HCT116 (cell line): ENCODE results near the gene POGLUT3. TPM values are rescaled to one million over a fixed set of nuclear protein-coding genes. Genes with fewer than 3 reads are reported as not detected.

Source experiments
- ATAC-seq: fragments of 200-7000 bp; cut with Tn5 transposase; 2 replicates; pipeline ENCODE4 v1.9.1; 2020; ENCODE audit warnings: mild to moderate bottlenecking, moderate library complexity
- BruUV-seq: library from RNA; stranded (reverse); fragments of 400-500 nt; replicated peaks from 2 replicates; lab custom pipeline; 2021; lab: Mats Ljungman, UMichigan
- CTCF ChIA-PET: fragments of 300-600 bp; sonication (Branson Sonifier 250); formaldehyde crosslinking; loops from one replicate; lab custom pipeline; 2021; ENCODE audit warnings: antibody characterized with exemption; lab: Charles Lee
- POLR2A ChIA-PET: fragments of 300-600, 350-600 bp; sonication (Branson Sonifier 250); formaldehyde crosslinking; loops from one replicate; lab custom pipeline; 2021; ENCODE audit warnings: antibody characterized with exemption; lab: Charles Lee
- RAD21 ChIA-PET, 2 experiments: fragments of 300-600 bp; sonication (Branson Sonifier 250); formaldehyde crosslinking; loops; one replicate each; lab custom pipeline; 2023; ENCODE audit warnings: low total read pairs in 2 of 2; ENCODE audit not compliant: uncharacterized antibody in 2 of 2, unreplicated experiment in 2 of 2, low non-redundant PET in 1 of 2; lab: Charles Lee
- DNase-seq: peaks from one replicate; pipeline ENCODE4 v3.0.0-alpha.2; 2010; ENCODE audit warnings: low read depth, low spot score
- H2AFZ ChIP-seq: fragments of 200-600 bp; shearing (Covaris generic), sonication (generic); 2 replicates; pipeline ENCODE4 v1.6.1; 2017; ENCODE audit warnings: low read depth, mixed run types, mixed read lengths, antibody characterized with exemption, low read length; ENCODE audit not compliant: poor library complexity, severe bottlenecking
- H3K27ac ChIP-seq: 2 replicates; pipeline ENCODE4 v1.5.1; 2012; ENCODE audit warnings: low read depth, low read length
- H3K27me3 ChIP-seq: fragments of 200-600 bp; sonication (generic); 2 replicates; pipeline ENCODE4 v1.6.1; 2016; ENCODE audit warnings: mixed run types, low read length, mixed read lengths; ENCODE audit not compliant: insufficient read depth
- H3K36me3 ChIP-seq, 2 experiments: fragments of 200-500 bp in 1 of 2; fragments of 200-600 bp in 1 of 2; sonication (Bioruptor generic) in 1 of 2; sonication (generic) in 1 of 2; 2 replicates each; pipeline versions ENCODE4 v1.5.1 to v1.6.1; 2014 to 2016; ENCODE audit warnings: low read length in 2 of 2, inconsistent platforms in 1 of 2, mixed read lengths in 1 of 2, mixed run types in 1 of 2; ENCODE audit not compliant: insufficient read depth in 2 of 2, control insufficient read depth in 1 of 2
- H3K4me1 ChIP-seq, 2 experiments: fragments of 200-600 bp in 1 of 2; sonication (generic) in 1 of 2; 2 replicates each; pipeline versions ENCODE4 v1.5.1 to v1.6.1; 2012 to 2017; ENCODE audit warnings: low read length in 2 of 2, inconsistent platforms in 1 of 2, mild to moderate bottlenecking in 1 of 2, mixed read lengths in 1 of 2, mixed run types in 1 of 2, moderate library complexity in 1 of 2; ENCODE audit not compliant: insufficient read depth in 2 of 2, control insufficient read depth in 1 of 2
- H3K4me2 ChIP-seq: fragments of 200-600 bp; sonication (generic); 2 replicates; pipeline ENCODE4 v1.6.1; 2017; ENCODE audit warnings: mixed run types, low read length, mixed read lengths
- H3K4me3 ChIP-seq, 2 experiments: fragments of 200-600 bp in 1 of 2; sonication (generic) in 1 of 2; replicated peaks in 1 of 2; 2 replicates each; pipeline ENCODE4 v1.5.1; 2011 to 2016; ENCODE audit warnings: low read length in 2 of 2, control low read depth in 1 of 2, low read depth in 1 of 2, mild to moderate bottlenecking in 1 of 2, mixed read lengths in 1 of 2, mixed run types in 1 of 2
- H3K79me2 ChIP-seq: fragments of 200-600 bp; sonication (generic); 2 replicates; pipeline ENCODE4 v1.6.1; 2017; ENCODE audit warnings: mild to moderate bottlenecking, mixed run types, low read length, moderate library complexity, mixed read lengths; ENCODE audit not compliant: insufficient read depth
- H3K9ac ChIP-seq: fragments of 200-600 bp; sonication (generic); 2 replicates; pipeline ENCODE4 v1.6.1; 2016; ENCODE audit warnings: low read length, mixed read lengths
- H3K9me2 ChIP-seq: fragments of 200-600 bp; sonication (generic), shearing (Covaris generic); 2 replicates; pipeline ENCODE4 v1.6.1; 2017; ENCODE audit warnings: mixed run types, mild to moderate bottlenecking, moderate library complexity; ENCODE audit not compliant: insufficient read depth
- H3K9me3 ChIP-seq, 2 experiments: fragments of 200-500 bp in 1 of 2; fragments of 200-600 bp in 1 of 2; sonication (Bioruptor generic) in 1 of 2; sonication (generic) in 1 of 2; 2 replicates each; pipeline ENCODE4 v1.6.1; 2014 to 2017; ENCODE audit warnings: low read length in 2 of 2, mixed read lengths in 2 of 2, inconsistent platforms in 1 of 2, low read depth in 1 of 2, mild to moderate bottlenecking in 1 of 2, mixed run types in 1 of 2, moderate library complexity in 1 of 2; ENCODE audit not compliant: control insufficient read depth in 1 of 2, insufficient read depth in 1 of 2
- H4K20me1 ChIP-seq: fragments of 200-600 bp; sonication (generic), shearing (Covaris generic); 2 replicates; pipeline ENCODE4 v1.6.1; 2017; ENCODE audit warnings: mixed run types, mild to moderate bottlenecking, moderate library complexity; ENCODE audit not compliant: insufficient read depth
- ATF3 ChIP-seq: IDR thresholded peaks from 2 replicates; pipeline ENCODE4 v1.6.1; 2012
- EGR1 ChIP-seq: IDR thresholded peaks from 2 replicates; pipeline ENCODE4 v1.6.1; 2012; ENCODE audit warnings: low read depth
- ELF1 ChIP-seq: IDR thresholded peaks from 2 replicates; pipeline ENCODE4 v1.6.1; 2012; ENCODE audit warnings: low read depth, borderline replicate concordance
- EZH2 ChIP-seq: fragments of 200-600 bp; sonication (generic); IDR thresholded peaks from 2 replicates; pipeline ENCODE4 v1.6.1; 2017; ENCODE audit warnings: antibody characterized with exemption, mixed run types
- EZH2phosphoT487 ChIP-seq: fragments of 200-600 bp; IDR thresholded peaks from 2 replicates; pipeline ENCODE4 v1.6.1; 2018; ENCODE audit warnings: antibody characterized with exemption, borderline replicate concordance
- FOSL1 ChIP-seq: IDR thresholded peaks from 2 replicates; pipeline ENCODE4 v1.6.1; 2012; ENCODE audit warnings: low read depth
- JUND ChIP-seq: IDR thresholded peaks from 2 replicates; pipeline ENCODE4 v1.6.1; 2012
- POLR2A ChIP-seq: IDR thresholded peaks from 2 replicates; pipeline ENCODE4 v1.7.0; 2011; ENCODE audit warnings: borderline replicate concordance; ENCODE audit not compliant: insufficient read depth, insufficient read length; ENCODE audit errors: extremely low read depth
- POLR2AphosphoS5 ChIP-seq: IDR thresholded peaks from 2 replicates; pipeline ENCODE4 v1.6.1; 2011; ENCODE audit warnings: mild to moderate bottlenecking, low read depth, low read length, moderate library complexity
- SIN3A ChIP-seq: IDR thresholded peaks from 2 replicates; pipeline ENCODE4 v1.6.1; 2012; ENCODE audit warnings: low read depth
- SP1 ChIP-seq: IDR thresholded peaks from 2 replicates; pipeline ENCODE4 v1.6.1; 2012; ENCODE audit warnings: low read depth
- SRF ChIP-seq: IDR thresholded peaks from 2 replicates; pipeline ENCODE4 v1.6.1; 2012; ENCODE audit warnings: low read depth
- ZNF274 ChIP-seq: fragments of 200-500 bp; sonication (Bioruptor generic); IDR thresholded peaks from 2 replicates; pipeline ENCODE4 v1.6.1; 2014; ENCODE audit warnings: mild to moderate bottlenecking, low read depth, low read length, inconsistent platforms
- intact Hi-C: fragments of 100-400 bp; cut with micrococcal nuclease; formaldehyde crosslinking; loops from 2 replicates; pipeline ENCODE4 v1.10.0; 2022
- total RNA-seq: library from RNA; stranded (reverse); gene quantifications from one replicate; pipeline ENCODE4 v1.2.1, GENCODE V29; 2021; ENCODE audit not compliant: unreplicated experiment
- TF ChIP-seq, protein P1 (sequence below): IDR thresholded peaks from 2 replicates; pipeline ENCODE4 v1.6.1; 2011; ENCODE audit warnings: mild to moderate bottlenecking, low read length, moderate library complexity; ENCODE audit not compliant: insufficient replicate concordance; ENCODE audit errors: extremely low read depth
- TF ChIP-seq, protein P2 (sequence below): IDR thresholded peaks from 2 replicates; pipeline ENCODE4 v1.6.1; 2012; ENCODE audit warnings: low read depth
- TF ChIP-seq, protein P3 (sequence below): IDR thresholded peaks from 2 replicates; pipeline ENCODE4 v1.6.1; 2012

Gene POGLUT3
- total RNA-seq, 1 experiment from 2014 or later: 22.0 TPM

GRCh38 chr11:108500721-108501120, 2.5 kb upstream of the POGLUT3 start:
- no peak overlapping the region for H3K4me3 ChIP-seq
- DNase-seq: no peak
- no peaks in the 10 kb centered on the region for H3K36me3 ChIP-seq
- no peaks in the 10 kb centered on the region for H3K79me2 ChIP-seq
- no peak overlapping the region for H3K4me2 ChIP-seq
- RAD21 ChIA-PET: no interaction called here
- POLR2A ChIA-PET: no interaction called here
- H4K20me1 ChIP-seq: no peaks in the 10 kb centered on the region
- H3K27ac ChIP-seq: no peak overlapping the region
- peaks cover 12 to 32% of the 10 kb centered on the region in 2 experiments; a peak in 3 of 4 replicates for H3K4me1 ChIP-seq
- no peak overlapping the region for H3K9ac ChIP-seq
- ATAC-seq: no peak
- H3K27me3 ChIP-seq: no peaks in the 10 kb centered on the region
- CTCF ChIA-PET: no interaction called here
- H3K9me3 ChIP-seq: no peaks in the 10 kb centered on the region
- intact Hi-C loops: no loop called here
- no peak overlapping the region for H2AFZ ChIP-seq
- no peak for TF ChIP-seq EGR1
- TF ChIP-seq EZH2: no peak
- no peak for TF ChIP-seq FOSL1
- no peak for TF ChIP-seq SIN3A
- no peak for TF ChIP-seq ATF3
- TF ChIP-seq, protein P1, sequence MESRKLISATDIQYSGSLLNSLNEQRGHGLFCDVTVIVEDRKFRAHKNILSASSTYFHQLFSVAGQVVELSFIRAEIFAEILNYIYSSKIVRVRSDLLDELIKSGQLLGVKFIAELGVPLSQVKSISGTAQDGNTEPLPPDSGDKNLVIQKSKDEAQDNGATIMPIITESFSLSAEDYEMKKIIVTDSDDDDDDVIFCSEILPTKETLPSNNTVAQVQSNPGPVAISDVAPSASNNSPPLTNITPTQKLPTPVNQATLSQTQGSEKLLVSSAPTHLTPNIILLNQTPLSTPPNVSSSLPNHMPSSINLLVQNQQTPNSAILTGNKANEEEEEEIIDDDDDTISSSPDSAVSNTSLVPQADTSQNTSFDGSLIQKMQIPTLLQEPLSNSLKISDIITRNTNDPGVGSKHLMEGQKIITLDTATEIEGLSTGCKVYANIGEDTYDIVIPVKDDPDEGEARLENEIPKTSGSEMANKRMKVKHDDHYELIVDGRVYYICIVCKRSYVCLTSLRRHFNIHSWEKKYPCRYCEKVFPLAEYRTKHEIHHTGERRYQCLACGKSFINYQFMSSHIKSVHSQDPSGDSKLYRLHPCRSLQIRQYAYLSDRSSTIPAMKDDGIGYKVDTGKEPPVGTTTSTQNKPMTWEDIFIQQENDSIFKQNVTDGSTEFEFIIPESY: no peak
- no peak for TF ChIP-seq EZH2phosphoT487
- TF ChIP-seq, protein P2, sequence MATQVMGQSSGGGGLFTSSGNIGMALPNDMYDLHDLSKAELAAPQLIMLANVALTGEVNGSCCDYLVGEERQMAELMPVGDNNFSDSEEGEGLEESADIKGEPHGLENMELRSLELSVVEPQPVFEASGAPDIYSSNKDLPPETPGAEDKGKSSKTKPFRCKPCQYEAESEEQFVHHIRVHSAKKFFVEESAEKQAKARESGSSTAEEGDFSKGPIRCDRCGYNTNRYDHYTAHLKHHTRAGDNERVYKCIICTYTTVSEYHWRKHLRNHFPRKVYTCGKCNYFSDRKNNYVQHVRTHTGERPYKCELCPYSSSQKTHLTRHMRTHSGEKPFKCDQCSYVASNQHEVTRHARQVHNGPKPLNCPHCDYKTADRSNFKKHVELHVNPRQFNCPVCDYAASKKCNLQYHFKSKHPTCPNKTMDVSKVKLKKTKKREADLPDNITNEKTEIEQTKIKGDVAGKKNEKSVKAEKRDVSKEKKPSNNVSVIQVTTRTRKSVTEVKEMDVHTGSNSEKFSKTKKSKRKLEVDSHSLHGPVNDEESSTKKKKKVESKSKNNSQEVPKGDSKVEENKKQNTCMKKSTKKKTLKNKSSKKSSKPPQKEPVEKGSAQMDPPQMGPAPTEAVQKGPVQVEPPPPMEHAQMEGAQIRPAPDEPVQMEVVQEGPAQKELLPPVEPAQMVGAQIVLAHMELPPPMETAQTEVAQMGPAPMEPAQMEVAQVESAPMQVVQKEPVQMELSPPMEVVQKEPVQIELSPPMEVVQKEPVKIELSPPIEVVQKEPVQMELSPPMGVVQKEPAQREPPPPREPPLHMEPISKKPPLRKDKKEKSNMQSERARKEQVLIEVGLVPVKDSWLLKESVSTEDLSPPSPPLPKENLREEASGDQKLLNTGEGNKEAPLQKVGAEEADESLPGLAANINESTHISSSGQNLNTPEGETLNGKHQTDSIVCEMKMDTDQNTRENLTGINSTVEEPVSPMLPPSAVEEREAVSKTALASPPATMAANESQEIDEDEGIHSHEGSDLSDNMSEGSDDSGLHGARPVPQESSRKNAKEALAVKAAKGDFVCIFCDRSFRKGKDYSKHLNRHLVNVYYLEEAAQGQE: no peak
- no peak for TF ChIP-seq SRF
- TF ChIP-seq POLR2A: no peak
- TF ChIP-seq JUND: no peak
- TF ChIP-seq SP1: no peak
- TF ChIP-seq POLR2AphosphoS5: no peak
- no peak for TF ChIP-seq ELF1
- TF ChIP-seq ZNF274: no peak
- TF ChIP-seq, protein P3, sequence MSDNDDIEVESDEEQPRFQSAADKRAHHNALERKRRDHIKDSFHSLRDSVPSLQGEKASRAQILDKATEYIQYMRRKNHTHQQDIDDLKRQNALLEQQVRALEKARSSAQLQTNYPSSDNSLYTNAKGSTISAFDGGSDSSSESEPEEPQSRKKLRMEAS: no peak
- H3K9me2 ChIP-seq: no peaks in the 10 kb centered on the region
- BruUV-seq: no TSS peak
